Activated B cell treated with CpG ODN at 0.5 μM for 24 hours (primary cell): ENCODE data around the gene PPP1R3C. TPM values are rescaled to one million over a fixed set of nuclear protein-coding genes. Genes with fewer than 3 reads are reported as not detected.

ENCODE experiments used
- ATAC-seq: fragments of 200-7000 bp; cut with Tn5 transposase; one replicate; pipeline ENCODE4 v1.10.0; 2021; ENCODE audit warnings: low read depth, mild to moderate bottlenecking, moderate library complexity
- CTCF ChIA-PET: fragments of 350-600 bp; sonication (Branson Sonifier 250); formaldehyde crosslinking; loops from one replicate; lab custom pipeline; 2021; ENCODE audit warnings: antibody characterized with exemption; lab: Charles Lee
- POLR2A ChIA-PET: fragments of 350-600 bp; sonication (Branson Sonifier 250); formaldehyde crosslinking; loops from one replicate; lab custom pipeline; 2021; ENCODE audit warnings: antibody characterized with exemption; lab: Charles Lee
- DNase-seq: peaks from one replicate; pipeline ENCODE4 v3.0.0; 2022
- H3K27ac Mint-ChIP-seq: one replicate; pipeline ENCODE4 v1.8.0; 2020; ENCODE audit warnings: mixed read lengths
- H3K27me3 Mint-ChIP-seq: one replicate; pipeline ENCODE4 v1.8.0; 2021; ENCODE audit warnings: mixed read lengths
- H3K36me3 Mint-ChIP-seq: one replicate; pipeline ENCODE4 v1.8.0; 2021; ENCODE audit warnings: low read depth, mixed read lengths
- H3K4me1 Mint-ChIP-seq: one replicate; pipeline ENCODE4 v1.8.0; 2021; ENCODE audit warnings: mixed read lengths
- H3K4me3 Mint-ChIP-seq: one replicate; pipeline ENCODE4 v1.8.0; 2020; ENCODE audit warnings: mild to moderate bottlenecking, mixed read lengths
- H3K9me3 Mint-ChIP-seq: one replicate; pipeline ENCODE4 v1.8.0; 2020; ENCODE audit warnings: mixed read lengths
- intact Hi-C: fragments of 100-400 bp; cut with micrococcal nuclease; formaldehyde crosslinking; loops from one replicate; pipeline ENCODE4 v1.15.1; 2024
- total RNA-seq: library from RNA; stranded (reverse); gene quantifications from 2 replicates; pipeline ENCODE4 v1.2.3, GENCODE V29; 2022
- TF ChIP-seq, protein P1 (sequence below): fragments of 200-600 bp; IDR thresholded peaks from one replicate; pipeline ENCODE4 v1.8.0; 2022; ENCODE audit warnings: antibody characterized with exemption, mild to moderate bottlenecking

PPP1R3C gene
- total RNA-seq, 1 donor from 2014 or later: not detected

DNA sequence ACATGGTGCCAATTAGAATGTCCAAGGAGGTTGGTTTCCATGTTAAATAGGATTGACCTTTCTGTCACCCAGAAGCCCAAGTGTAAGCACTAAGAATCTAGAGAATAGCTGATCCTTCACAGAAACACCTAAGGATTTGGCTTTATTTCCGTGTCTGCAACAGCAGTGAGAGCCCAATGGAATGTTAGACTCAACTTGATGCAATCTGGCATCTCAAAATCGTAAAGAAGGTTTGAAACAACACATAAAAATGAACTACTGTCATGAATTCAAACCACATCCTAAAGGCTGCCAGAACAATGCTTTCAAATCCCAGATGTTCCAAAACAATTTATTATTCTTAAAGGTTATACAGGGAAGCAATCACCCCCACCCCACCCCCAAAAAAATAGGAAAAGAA is 18.6 kb downstream of the PPP1R3C start:
- no peaks in the 10 kb centered on the region for H3K36me3 Mint-ChIP-seq
- no peak for DNase-seq
- ChIA-PET CTCF (no interaction called here), POLR2A (no interaction called here)
- TF ChIP-seq, protein P1, sequence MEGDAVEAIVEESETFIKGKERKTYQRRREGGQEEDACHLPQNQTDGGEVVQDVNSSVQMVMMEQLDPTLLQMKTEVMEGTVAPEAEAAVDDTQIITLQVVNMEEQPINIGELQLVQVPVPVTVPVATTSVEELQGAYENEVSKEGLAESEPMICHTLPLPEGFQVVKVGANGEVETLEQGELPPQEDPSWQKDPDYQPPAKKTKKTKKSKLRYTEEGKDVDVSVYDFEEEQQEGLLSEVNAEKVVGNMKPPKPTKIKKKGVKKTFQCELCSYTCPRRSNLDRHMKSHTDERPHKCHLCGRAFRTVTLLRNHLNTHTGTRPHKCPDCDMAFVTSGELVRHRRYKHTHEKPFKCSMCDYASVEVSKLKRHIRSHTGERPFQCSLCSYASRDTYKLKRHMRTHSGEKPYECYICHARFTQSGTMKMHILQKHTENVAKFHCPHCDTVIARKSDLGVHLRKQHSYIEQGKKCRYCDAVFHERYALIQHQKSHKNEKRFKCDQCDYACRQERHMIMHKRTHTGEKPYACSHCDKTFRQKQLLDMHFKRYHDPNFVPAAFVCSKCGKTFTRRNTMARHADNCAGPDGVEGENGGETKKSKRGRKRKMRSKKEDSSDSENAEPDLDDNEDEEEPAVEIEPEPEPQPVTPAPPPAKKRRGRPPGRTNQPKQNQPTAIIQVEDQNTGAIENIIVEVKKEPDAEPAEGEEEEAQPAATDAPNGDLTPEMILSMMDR: no peak
- no peak overlapping the region for H3K27ac Mint-ChIP-seq
- no peaks in the 10 kb centered on the region for H3K9me3 Mint-ChIP-seq
- intact Hi-C loops: no loop called here
- no peak for ATAC-seq
- H3K27me3 Mint-ChIP-seq: peaks cover 19% of the 10 kb centered on the region
- H3K4me3 Mint-ChIP-seq: no peak overlapping the region
- no peaks in the 10 kb centered on the region for H3K4me1 Mint-ChIP-seq

DNA sequence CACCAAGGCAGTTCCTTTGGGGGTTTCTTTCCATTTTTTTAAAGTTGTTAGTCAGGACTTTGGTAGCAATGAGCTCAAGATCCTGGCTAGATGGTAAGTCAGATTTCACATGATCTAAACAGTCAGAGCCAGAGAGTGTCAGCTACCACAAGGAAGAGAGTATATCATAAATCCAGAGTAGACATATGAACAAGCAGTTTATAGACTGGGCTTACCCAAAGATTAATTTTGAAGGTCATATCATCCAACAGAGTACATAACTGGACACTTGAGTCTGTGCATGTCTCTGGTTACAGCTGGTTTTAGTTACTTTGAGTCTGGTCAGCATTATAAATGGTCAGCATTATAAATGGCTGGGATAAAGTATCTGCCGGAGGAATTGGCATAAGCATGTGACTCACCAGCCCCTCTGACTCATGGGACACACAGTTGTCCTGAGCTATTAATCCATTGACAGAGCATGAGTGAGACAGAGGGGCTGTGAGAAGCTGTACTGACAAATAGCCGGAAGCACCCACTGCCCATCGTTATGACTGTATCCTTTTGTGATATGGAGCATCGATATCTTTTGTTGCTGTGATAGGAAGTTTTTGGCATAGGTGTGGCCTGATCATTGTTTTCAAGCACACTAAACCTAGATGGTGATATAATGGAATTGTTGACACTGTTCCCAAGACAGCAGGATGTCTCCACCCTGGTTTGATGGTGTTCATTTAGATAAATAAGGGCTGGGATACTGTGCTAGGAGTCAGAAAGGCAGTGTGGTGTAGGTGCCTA is 19.3 kb downstream of the PPP1R3C start:
- H3K4me3 Mint-ChIP-seq: no peak overlapping the region
- H3K27ac Mint-ChIP-seq: no peak overlapping the region
- CTCF ChIA-PET: no interaction called here
- ATAC-seq: no peak
- POLR2A ChIA-PET: no interaction called here
- H3K9me3 Mint-ChIP-seq: no peaks in the 10 kb centered on the region
- H3K27me3 Mint-ChIP-seq: peaks cover 16% of the 10 kb centered on the region
- no peaks in the 10 kb centered on the region for H3K4me1 Mint-ChIP-seq
- TF ChIP-seq, protein P1: no peak
- no peak for DNase-seq
- intact Hi-C loops: no loop called here
- H3K36me3 Mint-ChIP-seq: no peaks in the 10 kb centered on the region

DNA sequence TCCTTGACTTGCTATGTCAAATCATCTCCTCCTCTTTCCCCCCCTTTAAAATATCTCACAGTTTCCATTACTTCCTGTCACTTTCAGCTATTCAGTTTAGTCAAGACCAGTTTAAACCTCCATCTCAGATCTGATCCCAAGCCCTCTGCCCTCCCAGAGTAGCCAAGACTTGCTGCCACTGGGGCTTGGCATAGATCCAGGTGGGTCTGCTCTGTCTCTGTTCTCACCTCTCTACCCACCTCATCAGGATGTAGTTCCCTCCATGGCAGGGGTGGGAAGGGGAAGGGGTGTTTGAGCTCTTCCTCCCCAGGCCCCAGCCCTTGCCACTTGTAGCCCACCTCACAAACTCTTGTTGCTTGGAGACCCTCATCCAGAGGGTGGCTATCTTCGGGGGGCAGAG is 22.0 kb downstream of the PPP1R3C start:
- intact Hi-C loops: no loop called here
- Mint-ChIP-seq H3K27ac (no peak overlapping the region), H3K36me3 (no peaks in the 10 kb centered on the region), H3K4me3 (no peak overlapping the region), H3K27me3 (peaks cover 12% of the 10 kb centered on the region), H3K9me3 (peaks cover 3% of the 10 kb centered on the region), H3K4me1 (no peaks in the 10 kb centered on the region)
- POLR2A ChIA-PET: no interaction called here
- TF ChIP-seq, protein P1: no peak
- CTCF ChIA-PET: no interaction called here
- ATAC-seq: no peak
- DNase-seq: no peak

DNA sequence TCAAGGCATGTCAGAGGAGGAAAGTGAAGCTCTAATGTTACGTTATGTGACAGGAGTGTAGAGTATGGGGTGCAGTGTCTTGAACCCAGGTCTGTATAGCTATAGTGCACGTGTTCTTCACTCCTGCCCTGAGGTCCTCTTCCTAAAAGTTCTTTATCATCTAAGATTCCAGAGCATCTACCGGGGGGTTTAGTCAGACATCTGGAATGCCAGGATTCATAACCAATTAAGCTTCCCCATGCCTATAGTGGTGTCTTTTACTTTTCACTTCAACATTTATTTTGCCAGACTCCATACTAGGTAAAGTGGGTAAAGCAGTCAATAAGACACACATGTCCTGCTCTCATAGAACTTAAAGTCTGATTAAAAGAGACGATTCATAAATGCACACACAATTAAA is 22.4 kb downstream of the PPP1R3C start:
- Mint-ChIP-seq H3K4me1 (no peaks in the 10 kb centered on the region), H3K36me3 (no peaks in the 10 kb centered on the region), H3K27ac (no peak overlapping the region), H3K27me3 (peaks cover 12% of the 10 kb centered on the region), H3K4me3 (no peak overlapping the region), H3K9me3 (peaks cover 7% of the 10 kb centered on the region)
- TF ChIP-seq, protein P1: no peak
- POLR2A ChIA-PET: no interaction called here
- intact Hi-C loops: no loop called here
- DNase-seq (no peak), ATAC-seq (no peak)
- CTCF ChIA-PET: no interaction called here

DNA sequence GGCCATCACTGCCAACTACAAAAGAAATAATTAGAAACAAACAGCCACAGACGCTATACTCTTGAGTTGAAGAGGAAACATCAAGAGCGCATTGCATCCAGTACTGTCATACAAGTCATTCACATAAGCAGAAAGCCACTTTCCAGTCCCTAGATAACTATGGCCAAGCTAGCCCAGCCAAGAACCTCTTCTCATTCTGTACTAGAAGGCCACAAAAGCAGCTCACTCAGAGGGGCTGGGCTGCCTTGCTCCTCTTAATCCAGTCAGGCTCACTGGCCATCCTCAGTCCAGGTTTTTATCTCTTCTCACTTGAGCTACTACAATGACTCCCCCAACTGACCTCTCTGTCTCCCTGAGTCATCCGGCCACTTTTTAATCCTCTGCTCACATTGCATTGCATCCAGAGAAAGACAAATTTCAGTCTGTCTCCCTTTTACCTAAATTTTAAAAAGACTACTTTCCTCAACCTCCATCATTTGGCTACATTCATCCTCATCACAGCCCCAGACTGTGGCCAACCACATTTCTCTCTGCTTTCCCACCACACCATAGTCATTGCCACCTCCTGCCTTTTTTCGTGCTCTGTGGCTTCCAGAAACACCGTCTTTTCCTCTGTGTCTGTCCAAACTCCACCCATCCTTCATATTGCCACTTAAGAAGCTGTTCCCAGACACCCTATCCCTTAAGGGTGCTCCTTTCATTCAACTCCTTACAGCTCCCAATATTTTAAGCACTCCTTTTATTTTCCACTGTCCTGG is 25.0 kb downstream of the PPP1R3C start:
- DNase-seq (no peak), ATAC-seq (no peak)
- H3K4me3 Mint-ChIP-seq: no peak overlapping the region
- H3K27me3 Mint-ChIP-seq: peaks cover 14% of the 10 kb centered on the region
- intact Hi-C loops: no loop called here
- TF ChIP-seq, protein P1: no peak
- no peaks in the 10 kb centered on the region for H3K4me1 Mint-ChIP-seq
- H3K27ac Mint-ChIP-seq: no peak overlapping the region
- ChIA-PET POLR2A (no interaction called here), CTCF (no interaction called here)
- H3K9me3 Mint-ChIP-seq: peaks cover 7% of the 10 kb centered on the region
- no peaks in the 10 kb centered on the region for H3K36me3 Mint-ChIP-seq
